ENCODE measurements around the gene RPL29.
"Not testable (repeated sequence)": the region's sequence is repeated elsewhere in the genome, so short reads cannot be mapped to it uniquely, and the experiment has no call there.

Gene RPL29

GRCh38 chr3:52005571-52005986 is 9.9 kb upstream of the RPL29 start:
- DNase-seq = no peak

DNA sequence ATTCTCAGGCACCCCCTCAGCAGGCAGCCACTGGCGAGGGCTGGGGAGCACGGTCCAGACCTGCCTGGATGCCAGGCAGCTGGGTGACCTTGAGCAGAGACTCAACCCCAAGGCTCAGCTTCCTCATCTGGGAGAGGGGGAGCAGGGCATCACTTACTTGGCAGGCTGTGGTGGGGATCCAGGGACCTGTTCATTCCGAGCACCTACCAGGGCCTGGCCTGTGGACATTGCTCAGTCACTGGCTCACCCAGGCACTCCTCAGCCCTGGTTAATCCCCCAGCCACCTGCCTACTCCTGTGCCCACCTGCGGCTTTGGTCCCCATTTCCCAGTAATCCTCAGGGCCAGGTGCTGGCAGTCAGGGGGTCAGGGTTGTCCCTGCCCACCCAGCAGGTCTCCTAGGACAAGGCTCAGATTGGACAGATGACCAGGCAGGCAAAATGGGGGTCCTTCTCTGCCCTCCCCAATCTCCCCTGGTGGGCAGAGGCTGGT is 9.3 kb upstream of the RPL29 start:
- DNase-seq = no peak

GRCh38 chr3:52004163-52004787 is 8.6 kb upstream of the RPL29 start:
- DNase-seq = no peak

DNA sequence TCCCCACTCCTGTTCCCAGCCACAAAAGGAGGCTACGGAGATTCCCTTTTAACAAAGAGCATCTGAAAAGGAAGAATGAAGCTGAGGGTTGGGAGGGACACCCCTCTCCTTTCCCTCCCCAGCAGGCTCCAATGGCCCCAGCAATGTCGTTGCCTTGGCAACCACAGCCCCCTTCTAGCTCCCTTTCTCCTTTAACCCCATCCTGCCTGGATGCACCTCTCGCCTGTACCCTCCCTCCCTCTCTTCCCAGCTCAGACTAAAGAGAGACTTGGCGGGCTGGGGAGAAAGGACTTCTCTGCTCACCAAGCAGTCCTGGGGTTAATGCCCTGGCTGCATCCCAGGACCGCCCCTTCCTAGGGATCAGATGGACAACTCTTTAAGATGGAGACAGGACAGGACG is 7.1 kb upstream of the RPL29 start:
- no peak for DNase-seq

- DNase-seq = peak; percentile 78
These were observed 5.8 kb upstream of the RPL29 start for GRCh38 chr3:52001443-52001974.

GRCh38 chr3:51999846-52000245 is 4.2 kb upstream of the RPL29 start:
- no peak for DNase-seq

GRCh38 chr3:51998774-51999173 is 3.1 kb upstream of the RPL29 start:
- DNase-seq = no peak

- no peak for DNase-seq
These were observed 2.4 kb upstream of the RPL29 start for GRCh38 chr3:51997935-51998596.

DNA sequence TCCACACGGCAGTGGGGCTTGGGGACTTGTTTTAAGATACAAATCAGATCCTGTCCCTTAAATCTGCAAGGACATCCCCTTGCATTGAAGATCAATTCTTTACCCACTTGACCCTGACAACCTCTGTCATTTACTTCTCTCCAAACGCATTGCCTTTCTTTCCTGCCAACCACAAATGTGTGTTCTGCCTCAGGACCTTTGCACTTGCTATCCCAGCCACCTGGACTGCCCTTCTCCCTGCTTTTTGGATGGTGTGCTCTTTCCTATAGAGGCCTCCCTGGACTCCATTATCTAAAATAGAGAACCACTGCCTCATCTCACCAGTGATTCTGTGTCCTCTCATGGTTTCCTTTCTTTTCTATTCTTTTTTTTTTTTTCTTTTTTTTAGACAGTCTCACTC is 1.5 kb upstream of the RPL29 start:
- no peak for DNase-seq

DNA sequence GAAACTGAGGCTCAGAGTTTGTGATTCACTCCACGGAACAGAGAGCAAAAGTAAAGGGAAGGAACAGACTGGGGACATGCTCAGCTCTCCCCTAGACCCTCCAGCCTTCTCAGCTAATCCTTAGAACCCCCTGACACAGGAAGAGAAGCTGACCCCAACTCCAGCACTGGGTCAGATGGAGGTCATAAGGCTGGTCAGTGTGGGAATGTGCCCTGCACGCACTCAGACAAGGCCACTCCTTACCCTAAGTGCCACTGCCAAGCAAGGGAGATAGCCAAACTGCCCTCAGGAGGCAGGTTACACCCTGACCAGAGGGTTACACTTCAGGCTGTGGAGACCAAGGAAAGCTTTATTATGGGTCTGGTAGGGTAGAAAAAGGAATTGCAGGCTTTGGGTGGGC is 1.2 kb downstream of the RPL29 start:
- no peak for DNase-seq

- not testable (repeated sequence) for DNase-seq
These were observed 2.0 kb downstream of the RPL29 start for GRCh38 chr3:51993657-51994056.

- no peak for DNase-seq
These were observed 3.5 kb downstream of the RPL29 start for GRCh38 chr3:51992017-51992682.

- DNase-seq = not testable (repeated sequence)
These were observed 5.2 kb downstream of the RPL29 start for GRCh38 chr3:51990501-51990971.

DNA sequence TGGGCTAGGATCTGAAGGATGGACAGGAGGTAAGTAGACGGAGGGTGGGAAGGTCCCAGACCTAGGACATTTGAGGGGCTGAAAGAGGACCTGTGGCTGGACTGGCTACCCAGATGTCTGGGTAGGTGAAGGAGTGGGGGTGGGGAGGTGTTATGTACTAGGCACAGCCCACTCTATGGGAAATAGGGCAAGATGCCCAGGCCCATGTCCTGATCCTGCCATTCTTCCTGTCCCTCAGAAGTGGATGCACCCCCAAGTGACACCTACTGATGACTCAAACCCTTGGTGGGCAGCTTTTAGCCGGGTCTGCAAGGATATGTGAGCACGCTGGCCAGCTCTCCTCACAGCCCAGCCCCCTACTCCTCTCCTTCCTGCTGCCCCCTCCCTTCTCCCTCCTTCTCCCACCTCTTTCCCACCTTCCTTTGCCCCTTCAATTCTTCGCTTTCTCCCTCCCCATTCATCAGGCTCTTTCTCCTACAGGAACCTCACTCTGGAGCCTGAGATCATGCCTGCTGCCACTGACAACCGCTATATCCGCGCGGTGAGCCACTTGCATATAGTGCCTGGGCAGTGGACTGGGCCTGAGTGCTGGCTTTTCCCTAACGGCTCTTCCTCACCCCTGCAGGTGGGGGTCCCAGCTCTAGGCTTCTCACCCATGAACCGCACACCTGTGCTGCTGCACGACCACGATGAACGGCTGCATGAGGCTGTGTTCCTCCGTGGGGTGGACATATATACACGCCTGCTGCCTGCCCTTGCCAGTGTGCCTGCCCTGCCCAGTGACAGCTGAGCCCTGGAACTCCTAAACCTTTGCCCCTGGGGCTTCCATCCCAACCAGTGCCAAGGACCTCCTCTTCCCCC is 7.2 kb downstream of the RPL29 start:
- DNase-seq = no peak

GRCh38 chr3:51987568-51987967 is 8.1 kb downstream of the RPL29 start:
- no peak for DNase-seq

DNA sequence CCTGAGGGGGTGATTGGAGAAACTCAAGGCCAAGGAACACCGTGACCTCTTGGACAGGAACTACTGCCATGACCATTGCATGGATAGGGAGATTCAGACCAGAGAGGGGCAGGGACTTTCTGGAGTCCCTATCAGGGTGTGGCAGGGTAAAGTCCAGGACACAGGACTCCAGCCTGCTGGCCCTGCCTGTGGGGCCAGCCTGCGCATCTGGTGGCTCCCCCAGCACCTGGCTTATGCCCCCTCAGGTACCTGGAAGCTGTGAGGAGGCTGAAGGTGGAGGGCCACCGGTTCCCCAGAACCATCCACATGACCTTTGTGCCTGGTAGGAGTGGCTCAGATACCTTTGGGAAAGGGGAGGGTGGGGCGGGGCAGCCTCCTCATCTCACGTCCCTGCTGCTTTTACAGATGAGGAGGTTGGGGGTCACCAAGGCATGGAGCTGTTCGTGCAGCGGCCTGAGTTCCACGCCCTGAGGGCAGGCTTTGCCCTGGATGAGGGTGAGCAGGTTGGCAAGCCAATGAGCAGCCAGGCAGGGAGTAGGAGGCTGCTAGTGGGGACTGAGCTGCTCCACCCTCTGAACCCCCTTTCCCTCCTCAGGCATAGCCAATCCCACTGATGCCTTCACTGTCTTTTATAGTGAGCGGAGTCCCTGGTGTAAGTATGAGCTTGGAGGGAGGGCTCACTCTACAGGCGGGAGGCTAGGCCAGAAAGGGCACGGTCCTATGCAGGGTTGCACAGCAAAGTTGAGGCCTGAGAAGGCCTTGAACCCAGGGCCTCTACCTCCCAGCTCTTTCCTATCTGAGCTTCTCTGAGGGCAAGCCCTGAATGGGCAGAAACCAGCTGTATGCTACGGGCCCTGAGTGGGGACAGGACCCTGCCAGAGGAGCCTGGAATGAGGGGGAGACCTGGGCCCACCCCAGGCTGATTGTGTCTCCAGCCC is 9.4 kb downstream of the RPL29 start:
- no peak for DNase-seq

DNA sequence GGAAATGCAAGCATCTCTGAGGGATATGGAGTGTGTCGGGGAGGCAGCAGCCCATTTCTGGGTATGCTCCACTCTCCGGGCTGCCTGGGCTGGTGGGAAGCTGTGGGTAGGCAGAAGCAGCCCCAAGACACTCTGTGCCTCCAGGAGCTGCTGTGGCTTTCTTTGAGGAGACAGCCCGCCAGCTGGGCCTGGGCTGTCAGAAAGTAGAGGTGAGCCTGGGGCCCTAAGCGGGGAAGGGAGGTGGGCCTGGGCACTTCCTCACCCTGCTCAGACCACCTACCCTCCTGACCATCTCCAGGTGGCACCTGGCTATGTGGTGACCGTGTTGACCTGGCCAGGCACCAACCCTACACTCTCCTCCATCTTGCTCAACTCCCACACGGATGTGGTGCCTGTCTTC is 10.6 kb downstream of the RPL29 start:
- DNase-seq = no peak

GRCh38 chr3:51984269-51984647 is 11.4 kb downstream of the RPL29 start:
- DNase-seq = no peak

GRCh38 chr3:51983578-51984268 is 12.0 kb downstream of the RPL29 start:
- no peak for DNase-seq

DNA sequence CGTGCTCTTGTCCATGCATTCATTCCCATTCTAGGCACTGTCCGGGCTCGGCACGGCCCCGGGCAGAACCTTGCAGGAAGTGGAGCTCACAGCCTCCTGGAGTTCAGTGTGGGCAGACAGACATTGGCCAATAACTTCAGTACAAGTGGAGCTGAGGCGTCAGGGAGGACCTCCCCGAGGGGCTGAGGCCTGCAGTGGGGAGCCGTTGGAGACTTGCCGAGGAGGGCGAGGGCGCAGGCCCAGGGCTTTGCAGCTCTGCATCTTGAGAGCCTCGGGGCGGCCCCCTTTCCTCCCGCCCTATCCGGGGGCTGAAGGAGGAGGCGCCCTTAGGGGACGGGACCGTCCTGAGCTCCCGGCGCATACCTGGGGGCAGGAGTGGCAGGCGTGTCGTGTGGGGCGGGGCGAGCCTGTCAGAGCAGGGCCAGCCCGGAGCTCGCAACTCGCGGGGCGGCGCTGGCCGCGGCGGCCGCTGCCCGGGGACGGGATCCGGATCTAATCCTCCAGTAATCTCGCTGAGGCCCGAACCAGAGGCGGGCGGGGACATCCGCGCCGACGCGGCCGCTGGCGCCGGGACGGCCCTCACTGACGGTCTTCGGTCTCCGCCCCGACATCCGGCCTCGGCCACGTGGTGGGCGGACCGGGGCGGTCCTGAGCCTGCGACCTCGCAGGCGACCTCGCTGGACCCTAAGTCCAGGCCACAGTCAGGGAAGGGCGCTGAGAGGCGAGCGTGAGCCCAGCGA is 12.7 kb downstream of the RPL29 start, which contains the start of gene ACY1:
ACY1 (plus strand) TSS at position 698 of the 740 bp plus-strand sequence. CDS start 530 bp downstream, outside the sequence.
- DNase-seq = peak; percentile 61

Data from central memory CD4-positive, alpha-beta T cell (primary cell).